ENCODE measurements around the gene IREB2.

IREB2 gene

GRCh38 chr15:78540871-78541743, 103.1 kb downstream of the IREB2 start:
- no peaks in the 10 kb centered on the region for H3K9me3 ChIP-seq (replicated peaks in 1 of 2; ENCODE audit: control insufficient read depth in 2 of 2, insufficient read depth in 1 of 2, low read depth in 1 of 2, low read length in 2 of 2)
- no peak overlapping the region for H2BK15ac ChIP-seq (ENCODE audit: low read length)
- no peak overlapping the region for H3K4ac ChIP-seq (ENCODE audit: low read length)
- H3K27ac ChIP-seq (replicated peaks; ENCODE audit: low read length), result no peak overlapping the region
- peak overlapping the region; percentile 59 for H3K4me2 ChIP-seq (ENCODE audit: insufficient read depth, low read length, poor library complexity, severe bottlenecking)
- H2BK120ac ChIP-seq (ENCODE audit: low read depth, low read length), result no peak overlapping the region
- no peak overlapping the region for H2AK5ac ChIP-seq (ENCODE audit: low read depth, low read length)
- no peak overlapping the region for H3K23ac ChIP-seq (ENCODE audit: low read depth, low read length, poor library complexity)
- no peak overlapping the region for H4K91ac ChIP-seq (ENCODE audit: low read depth, low read length, poor library complexity)
- no peak overlapping the region for H4K8ac ChIP-seq (ENCODE audit: low read depth, low read length)
- WGBS, 2 donors (ENCODE audit: extremely low coverage in 2 of 2, insufficient read length in 2 of 2, insufficient replicate concordance in 1 of 2), result no CpG with 5 or more reads among the region's 17 CpGs
- no peak overlapping the region for H3K14ac ChIP-seq (ENCODE audit: low read length)
- peak overlapping the region; percentile 95 for H2AFZ ChIP-seq (ENCODE audit: low read length)
- peak overlapping the region; percentile 76 to 89 for H3K4me3 ChIP-seq (ENCODE audit: low read length in 2 of 2)
- DNase-seq (ENCODE audit: low spot score), result no peak
- peak overlapping the region; percentile 97 for H3K18ac ChIP-seq (ENCODE audit: low read length)
- H3K4me1 ChIP-seq (ENCODE audit: control insufficient read depth in 2 of 2, insufficient read depth in 1 of 2, low read depth in 1 of 2, low read length in 2 of 2), result peaks cover 2 to 7% of the 10 kb centered on the region in 2 donors
- H2BK12ac ChIP-seq (ENCODE audit: low read length), result no peak overlapping the region
- peaks cover 13 to 46% of the 10 kb centered on the region in 2 donors for H3K36me3 ChIP-seq (replicated peaks in 1 of 2; ENCODE audit: control insufficient read depth in 2 of 2, insufficient read depth in 2 of 2, low read length in 2 of 2)
- H3K79me1 ChIP-seq (ENCODE audit: low read depth, low read length), result peaks cover 2% of the 10 kb centered on the region
- H3K27me3 ChIP-seq (ENCODE audit: control insufficient read depth in 3 of 3, insufficient read depth in 3 of 3, low read depth in 1 of 3, low read length in 3 of 3), result no peaks in the 10 kb centered on the region
- peak overlapping the region; percentile 71 for H3K9ac ChIP-seq (ENCODE audit: low read depth, low read length, poor library complexity)
- H2BK5ac ChIP-seq (ENCODE audit: low read length), result no peak overlapping the region

DNA sequence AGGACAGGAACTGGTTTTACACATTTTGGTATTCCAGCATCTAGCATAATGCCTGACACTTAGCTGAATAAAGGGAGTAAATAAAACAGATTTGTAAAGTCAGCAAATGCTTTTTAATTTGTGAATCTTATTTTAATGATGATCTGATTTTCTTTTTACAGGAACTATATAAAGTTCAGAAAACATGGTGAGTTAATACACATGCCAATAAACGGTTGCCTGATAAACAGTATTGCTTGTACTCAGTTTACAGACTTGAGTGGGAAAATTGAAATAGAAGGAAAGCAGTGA, 103.7 kb downstream of the IREB2 start:
- H3K14ac ChIP-seq (ENCODE audit: low read length), result no peak overlapping the region
- H3K4me2 ChIP-seq (ENCODE audit: insufficient read depth, low read length, poor library complexity, severe bottlenecking), result no peak overlapping the region
- no peak overlapping the region for H2AFZ ChIP-seq (ENCODE audit: low read length)
- H3K27me3 ChIP-seq (ENCODE audit: control insufficient read depth in 3 of 3, insufficient read depth in 3 of 3, low read depth in 1 of 3, low read length in 3 of 3), result no peaks in the 10 kb centered on the region
- no peak overlapping the region for H2BK15ac ChIP-seq (ENCODE audit: low read length)
- H3K27ac ChIP-seq (replicated peaks; ENCODE audit: low read length), result no peak overlapping the region
- no peak for DNase-seq (ENCODE audit: low spot score)
- H2BK12ac ChIP-seq (ENCODE audit: low read length), result no peak overlapping the region
- no peaks in the 10 kb centered on the region for H3K9me3 ChIP-seq (replicated peaks in 1 of 2; ENCODE audit: control insufficient read depth in 2 of 2, insufficient read depth in 1 of 2, low read depth in 1 of 2, low read length in 2 of 2)
- no peak overlapping the region for H2AK5ac ChIP-seq (ENCODE audit: low read depth, low read length)
- peaks cover 2% of the 10 kb centered on the region for H3K79me1 ChIP-seq (ENCODE audit: low read depth, low read length)
- H4K91ac ChIP-seq (ENCODE audit: low read depth, low read length, poor library complexity), result no peak overlapping the region
- H3K9ac ChIP-seq (ENCODE audit: low read depth, low read length, poor library complexity), result no peak overlapping the region
- H4K8ac ChIP-seq (ENCODE audit: low read depth, low read length), result no peak overlapping the region
- no peak overlapping the region for H2BK5ac ChIP-seq (ENCODE audit: low read length)
- peaks cover 14 to 52% of the 10 kb centered on the region in 2 donors for H3K36me3 ChIP-seq (replicated peaks in 1 of 2; ENCODE audit: control insufficient read depth in 2 of 2, insufficient read depth in 2 of 2, low read length in 2 of 2)
- no peak overlapping the region for H3K18ac ChIP-seq (ENCODE audit: low read length)
- peak overlapping the region in 1 of 2 donors; percentile 76 for H3K4me3 ChIP-seq (ENCODE audit: low read length in 2 of 2)
- no CpG with 5 or more reads among the region's 1 CpG for WGBS, 2 donors (ENCODE audit: extremely low coverage in 2 of 2, insufficient read length in 2 of 2, insufficient replicate concordance in 1 of 2)
- H3K4me1 ChIP-seq (ENCODE audit: control insufficient read depth in 2 of 2, insufficient read depth in 1 of 2, low read depth in 1 of 2, low read length in 2 of 2), result peaks cover 2 to 7% of the 10 kb centered on the region in 2 donors
- no peak overlapping the region for H3K23ac ChIP-seq (ENCODE audit: low read depth, low read length, poor library complexity)
- no peak overlapping the region for H2BK120ac ChIP-seq (ENCODE audit: low read depth, low read length)
- H3K4ac ChIP-seq (ENCODE audit: low read length), result no peak overlapping the region

DNA sequence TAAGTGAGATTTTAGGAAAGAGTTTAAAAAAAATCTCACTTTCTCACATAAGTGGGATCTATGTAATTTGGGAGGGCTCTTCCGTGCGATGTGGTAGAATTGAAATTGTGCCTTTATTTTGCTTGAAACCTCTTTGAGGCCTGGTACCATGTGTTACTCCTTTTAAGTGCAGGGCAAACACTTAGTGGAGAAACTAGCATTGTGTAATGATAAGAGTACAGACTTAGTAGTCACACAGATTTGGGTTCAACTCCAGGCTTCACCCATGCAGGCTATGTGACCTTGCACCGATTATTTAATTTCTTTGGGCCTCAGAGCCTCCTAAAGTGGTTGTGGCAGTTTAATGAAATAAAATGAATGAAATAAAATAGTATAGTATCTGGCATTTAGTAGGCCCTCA, 104.6 kb downstream of the IREB2 start:
- H3K4me1 ChIP-seq (ENCODE audit: control insufficient read depth in 2 of 2, insufficient read depth in 1 of 2, low read depth in 1 of 2, low read length in 2 of 2), result peaks cover 2 to 7% of the 10 kb centered on the region in 2 donors
- peaks cover 2% of the 10 kb centered on the region for H3K79me1 ChIP-seq (ENCODE audit: low read depth, low read length)
- peaks cover 17 to 62% of the 10 kb centered on the region in 2 donors for H3K36me3 ChIP-seq (replicated peaks in 1 of 2; ENCODE audit: control insufficient read depth in 2 of 2, insufficient read depth in 2 of 2, low read length in 2 of 2)
- no peaks in the 10 kb centered on the region for H3K27me3 ChIP-seq (ENCODE audit: control insufficient read depth in 3 of 3, insufficient read depth in 3 of 3, low read depth in 1 of 3, low read length in 3 of 3)
- no peak overlapping the region for H2BK15ac ChIP-seq (ENCODE audit: low read length)
- no CpG with 5 or more reads among the region's 3 CpGs for WGBS, 2 donors (ENCODE audit: extremely low coverage in 2 of 2, insufficient read length in 2 of 2, insufficient replicate concordance in 1 of 2)
- no peak overlapping the region for H4K91ac ChIP-seq (ENCODE audit: low read depth, low read length, poor library complexity)
- H3K9ac ChIP-seq (ENCODE audit: low read depth, low read length, poor library complexity), result no peak overlapping the region
- no peak overlapping the region for H3K4ac ChIP-seq (ENCODE audit: low read length)
- no peak overlapping the region for H3K4me3 ChIP-seq (ENCODE audit: low read length in 2 of 2)
- H2BK12ac ChIP-seq (ENCODE audit: low read length), result no peak overlapping the region
- no peak overlapping the region for H3K4me2 ChIP-seq (ENCODE audit: insufficient read depth, low read length, poor library complexity, severe bottlenecking)
- no peak overlapping the region for H2BK120ac ChIP-seq (ENCODE audit: low read depth, low read length)
- no peak overlapping the region for H3K18ac ChIP-seq (ENCODE audit: low read length)
- H2BK5ac ChIP-seq (ENCODE audit: low read length), result no peak overlapping the region
- H3K27ac ChIP-seq (replicated peaks; ENCODE audit: low read length), result no peak overlapping the region
- H2AK5ac ChIP-seq (ENCODE audit: low read depth, low read length), result no peak overlapping the region
- H2AFZ ChIP-seq (ENCODE audit: low read length), result no peak overlapping the region
- H4K8ac ChIP-seq (ENCODE audit: low read depth, low read length), result no peak overlapping the region
- H3K14ac ChIP-seq (ENCODE audit: low read length), result no peak overlapping the region
- H3K23ac ChIP-seq (ENCODE audit: low read depth, low read length, poor library complexity), result no peak overlapping the region
- DNase-seq (ENCODE audit: low spot score), result no peak
- no peaks in the 10 kb centered on the region for H3K9me3 ChIP-seq (replicated peaks in 1 of 2; ENCODE audit: control insufficient read depth in 2 of 2, insufficient read depth in 1 of 2, low read depth in 1 of 2, low read length in 2 of 2)

GRCh38 chr15:78550194-78550593, 112.2 kb downstream of the IREB2 start:
- no peaks in the 10 kb centered on the region for H3K79me1 ChIP-seq (ENCODE audit: low read depth, low read length)
- H2BK120ac ChIP-seq (ENCODE audit: low read depth, low read length), result no peak overlapping the region
- H2BK15ac ChIP-seq (ENCODE audit: low read length), result no peak overlapping the region
- H3K36me3 ChIP-seq (replicated peaks in 1 of 2; ENCODE audit: control insufficient read depth in 2 of 2, insufficient read depth in 2 of 2, low read length in 2 of 2), result peaks cover 27 to 61% of the 10 kb centered on the region in 2 donors
- no peak overlapping the region for H3K18ac ChIP-seq (ENCODE audit: low read length)
- no peak overlapping the region for H4K8ac ChIP-seq (ENCODE audit: low read depth, low read length)
- H3K23ac ChIP-seq (ENCODE audit: low read depth, low read length, poor library complexity), result no peak overlapping the region
- no peak for DNase-seq (ENCODE audit: low spot score)
- H3K4ac ChIP-seq (ENCODE audit: low read length), result no peak overlapping the region
- no peak overlapping the region for H2BK5ac ChIP-seq (ENCODE audit: low read length)
- no peaks in the 10 kb centered on the region for H3K9me3 ChIP-seq (replicated peaks in 1 of 2; ENCODE audit: control insufficient read depth in 2 of 2, insufficient read depth in 1 of 2, low read depth in 1 of 2, low read length in 2 of 2)
- no peak overlapping the region for H3K4me2 ChIP-seq (ENCODE audit: insufficient read depth, low read length, poor library complexity, severe bottlenecking)
- no peak overlapping the region for H3K9ac ChIP-seq (ENCODE audit: low read depth, low read length, poor library complexity)
- WGBS, 2 donors (ENCODE audit: extremely low coverage in 2 of 2, insufficient read length in 2 of 2, insufficient replicate concordance in 1 of 2), result no CpG with 5 or more reads among the region's 6 CpGs
- no peak overlapping the region for H3K14ac ChIP-seq (ENCODE audit: low read length)
- no peaks in the 10 kb centered on the region for H3K27me3 ChIP-seq (ENCODE audit: control insufficient read depth in 3 of 3, insufficient read depth in 3 of 3, low read depth in 1 of 3, low read length in 3 of 3)
- no peak overlapping the region for H2BK12ac ChIP-seq (ENCODE audit: low read length)
- H3K4me1 ChIP-seq (ENCODE audit: control insufficient read depth in 2 of 2, insufficient read depth in 1 of 2, low read depth in 1 of 2, low read length in 2 of 2), result no peaks in the 10 kb centered on the region
- H3K27ac ChIP-seq (replicated peaks; ENCODE audit: low read length), result no peak overlapping the region
- H3K4me3 ChIP-seq (ENCODE audit: low read length in 2 of 2), result no peak overlapping the region
- H2AFZ ChIP-seq (ENCODE audit: low read length), result no peak overlapping the region
- H2AK5ac ChIP-seq (ENCODE audit: low read depth, low read length), result no peak overlapping the region
- H4K91ac ChIP-seq (ENCODE audit: low read depth, low read length, poor library complexity), result no peak overlapping the region

Measured in neuronal stem cell (in vitro differentiated cells).